GM12875 (cell line): ENCODE results near the gene PFN4.

Experiments
- H3K4me3 ChIP-seq: one replicate; pipeline ENCODE4 v1.5.1; 2011; ENCODE audit warnings: low read depth, low read length, control low read depth
- CTCF ChIP-seq: IDR thresholded peaks from 2 replicates; pipeline ENCODE4 v1.5.1; 2011; ENCODE audit warnings: low read depth, mild to moderate bottlenecking, control low read depth, inconsistent platforms, low read length, moderate library complexity, borderline replicate concordance; ENCODE audit not compliant: insufficient read depth

PFN4 gene

GRCh38 chr2:24084386-24085199, 38.5 kb downstream of the PFN4 start, which contains the start of gene TP53I3:
TP53I3 (minus strand) TSS chr2:24084834; CDS start chr2:24084326, 508 bp downstream.
- peak; percentile 98 for TF ChIP-seq CTCF
- H3K4me3 ChIP-seq: peak within 1 kb of the TSS; percentile 73

- H3K4me3 ChIP-seq: peak overlapping the region; percentile 73
- 0 out of 2 replicates have a peak, but pooled peaks have one; percentile 4 for TF ChIP-seq CTCF
Measured at GRCh38 chr2:24083567-24084385, 39.4 kb downstream of the PFN4 start.

- TF ChIP-seq CTCF: no peak
- H3K4me3 ChIP-seq: peak overlapping the region; percentile 73
Measured at GRCh38 chr2:24082787-24083566, 40.2 kb downstream of the PFN4 start.

- no peak overlapping the region for H3K4me3 ChIP-seq
- TF ChIP-seq CTCF: no peak
Measured at GRCh38 chr2:24080701-24081100, 42.4 kb downstream of the PFN4 start.

- TF ChIP-seq CTCF: no peak
- no peak overlapping the region for H3K4me3 ChIP-seq
Measured at GRCh38 chr2:24077879-24078278, 45.3 kb downstream of the PFN4 start.

- TF ChIP-seq CTCF: no peak
- H3K4me3 ChIP-seq: peak overlapping the region; percentile 81
Measured at GRCh38 chr2:24077535-24077877, 45.6 kb downstream of the PFN4 start.
